GM23338 (cell line): ENCODE results near the gene SCARF1. TPM values are rescaled to one million over a fixed set of nuclear protein-coding genes. Genes with fewer than 3 reads are reported as not detected.

Source experiments
- ATAC-seq: fragments of 200-7000 bp; cut with Tn5 transposase; 3 replicates; pipeline ENCODE4 v1.9.1; 2020
- DNase-seq: peaks from one replicate; pipeline ENCODE4 v3.0.0-alpha.2; 2015; ENCODE audit warnings: low spot score
- H2AFZ ChIP-seq: fragments of 200-600 bp; sonication (generic); 2 replicates; pipeline ENCODE4 v1.8.0; 2016; ENCODE audit warnings: antibody characterized with exemption, mild to moderate bottlenecking, moderate library complexity
- H3F3A ChIP-seq: fragments of 200-600 bp; sonication (generic); replicated peaks from 2 replicates; pipeline ENCODE4 v1.8.0; 2017; ENCODE audit warnings: antibody characterized with exemption, mixed run types, low read depth
- H3K27ac ChIP-seq: fragments of 200-600 bp; sonication (generic); 2 replicates; pipeline ENCODE4 v1.6.1; 2016; ENCODE audit warnings: low read depth
- H3K27me3 ChIP-seq: fragments of 200-600 bp; sonication (generic); 2 replicates; pipeline ENCODE4 v1.8.0; 2016; ENCODE audit warnings: mild to moderate bottlenecking, mixed run types, moderate library complexity; ENCODE audit not compliant: insufficient read depth
- H3K36me3 ChIP-seq: fragments of 200-600 bp; sonication (generic); 2 replicates; pipeline ENCODE4 v1.8.0; 2016; ENCODE audit warnings: mild to moderate bottlenecking; ENCODE audit not compliant: insufficient read depth
- H3K4me1 ChIP-seq: fragments of 200-600 bp; sonication (generic); 2 replicates; pipeline ENCODE4 v1.8.0; 2016; ENCODE audit warnings: mild to moderate bottlenecking, moderate library complexity; ENCODE audit not compliant: insufficient read depth
- H3K4me2 ChIP-seq: fragments of 200-600 bp; sonication (generic); 2 replicates; pipeline ENCODE4 v1.7.1; 2017; ENCODE audit warnings: mixed run types
- H3K4me3 ChIP-seq: fragments of 200-600 bp; sonication (generic); 2 replicates; pipeline ENCODE4 v1.6.1; 2016; ENCODE audit warnings: mixed run types
- H3K79me2 ChIP-seq: fragments of 200-600 bp; sonication (generic); replicated peaks from 2 replicates; pipeline ENCODE4 v1.8.0; 2017; ENCODE audit warnings: mild to moderate bottlenecking; ENCODE audit not compliant: insufficient read depth
- H3K9me2 ChIP-seq: fragments of 200-600 bp; sonication (generic); 2 replicates; pipeline ENCODE4 v1.8.0; 2017; ENCODE audit not compliant: insufficient read depth
- H4K20me1 ChIP-seq: fragments of 200-600 bp; sonication (generic); replicated peaks from 2 replicates; pipeline ENCODE4 v1.8.0; 2017; ENCODE audit warnings: mild to moderate bottlenecking; ENCODE audit not compliant: insufficient read depth
- H3K27ac Mint-ChIP-seq: 2 replicates; pipeline ENCODE4 v1.8.0; 2020; ENCODE audit warnings: inconsistent platforms, mild to moderate bottlenecking, moderate library complexity, mixed read lengths
- H3K27me3 Mint-ChIP-seq: 3 replicates; pipeline ENCODE4 v1.8.0; 2022; ENCODE audit warnings: low read depth, mild to moderate bottlenecking, moderate library complexity, mixed read lengths, inconsistent platforms; ENCODE audit not compliant: insufficient read depth, poor library complexity
- H3K36me3 Mint-ChIP-seq: 3 replicates; pipeline ENCODE4 v1.8.0; 2021; ENCODE audit warnings: low read depth, mild to moderate bottlenecking, inconsistent platforms, moderate library complexity, mixed read lengths
- H3K4me1 Mint-ChIP-seq: 3 replicates; pipeline ENCODE4 v1.8.0; 2020; ENCODE audit warnings: mild to moderate bottlenecking, inconsistent platforms, mixed read lengths
- H3K4me3 Mint-ChIP-seq: 3 replicates; pipeline ENCODE4 v1.8.0; 2021; ENCODE audit warnings: moderate library complexity, mild to moderate bottlenecking, inconsistent platforms, mixed read lengths
- H3K9me3 Mint-ChIP-seq: 3 replicates; pipeline ENCODE4 v1.8.0; 2020; ENCODE audit warnings: moderate library complexity, mild to moderate bottlenecking, inconsistent platforms, mixed read lengths
- CREB1 ChIP-seq: fragments of 250-450 bp; sonication (Bioruptor Pico); IDR thresholded peaks from 2 replicates; pipeline ENCODE4 v1.5.0; 2020; ENCODE audit warnings: low read depth, mild to moderate bottlenecking, moderate library complexity
- EZH2 ChIP-seq: fragments of 200-600 bp; sonication (generic); IDR thresholded peaks from one replicate; pipeline ENCODE4 v1.8.0; 2017; ENCODE audit warnings: antibody characterized with exemption, mild to moderate bottlenecking, low read depth; ENCODE audit not compliant: unreplicated experiment
- NANOG ChIP-seq: IDR thresholded peaks from 2 replicates; pipeline ENCODE4 v1.6.1; 2016; ENCODE audit warnings: antibody characterized with exemption, borderline replicate concordance
- ZNF462 ChIP-seq: fragments of 250-450 bp; sonication (Bioruptor Pico); IDR thresholded peaks from 2 replicates; pipeline ENCODE4 v1.5.0; 2020; ENCODE audit warnings: mild to moderate bottlenecking, moderate library complexity
- long read RNA-seq: library from polyadenylated mRNA; unstranded; transcript quantifications from one replicate; pipeline ENCODE4 v2.0.0, GENCODE V29; 2020; ENCODE audit not compliant: unreplicated experiment
- polyA plus RNA-seq: library from polyadenylated mRNA; unstranded; fragments of >200 nt; fragmentation: Nextera tagmentation; extraction: Ambion mirVana; gene quantifications from 2 replicates; pipeline ENCODE4 v1.2.1, GENCODE V29; 2016
- total RNA-seq: library from RNA; depleted of rRNA; stranded (reverse); fragments of >200 nt; shearing (Covaris generic); gene quantifications from 2 replicates; pipeline ENCODE4 v1.2.3, GENCODE V29; 2014; rRNA removed

SCARF1 gene
- 1.0 and 1.6 TPM in 2 replicates for total RNA-seq
- polyA plus RNA-seq: 0.63 and 0.76 TPM in 2 replicates
- long read RNA-seq: 0 reads

DNA sequence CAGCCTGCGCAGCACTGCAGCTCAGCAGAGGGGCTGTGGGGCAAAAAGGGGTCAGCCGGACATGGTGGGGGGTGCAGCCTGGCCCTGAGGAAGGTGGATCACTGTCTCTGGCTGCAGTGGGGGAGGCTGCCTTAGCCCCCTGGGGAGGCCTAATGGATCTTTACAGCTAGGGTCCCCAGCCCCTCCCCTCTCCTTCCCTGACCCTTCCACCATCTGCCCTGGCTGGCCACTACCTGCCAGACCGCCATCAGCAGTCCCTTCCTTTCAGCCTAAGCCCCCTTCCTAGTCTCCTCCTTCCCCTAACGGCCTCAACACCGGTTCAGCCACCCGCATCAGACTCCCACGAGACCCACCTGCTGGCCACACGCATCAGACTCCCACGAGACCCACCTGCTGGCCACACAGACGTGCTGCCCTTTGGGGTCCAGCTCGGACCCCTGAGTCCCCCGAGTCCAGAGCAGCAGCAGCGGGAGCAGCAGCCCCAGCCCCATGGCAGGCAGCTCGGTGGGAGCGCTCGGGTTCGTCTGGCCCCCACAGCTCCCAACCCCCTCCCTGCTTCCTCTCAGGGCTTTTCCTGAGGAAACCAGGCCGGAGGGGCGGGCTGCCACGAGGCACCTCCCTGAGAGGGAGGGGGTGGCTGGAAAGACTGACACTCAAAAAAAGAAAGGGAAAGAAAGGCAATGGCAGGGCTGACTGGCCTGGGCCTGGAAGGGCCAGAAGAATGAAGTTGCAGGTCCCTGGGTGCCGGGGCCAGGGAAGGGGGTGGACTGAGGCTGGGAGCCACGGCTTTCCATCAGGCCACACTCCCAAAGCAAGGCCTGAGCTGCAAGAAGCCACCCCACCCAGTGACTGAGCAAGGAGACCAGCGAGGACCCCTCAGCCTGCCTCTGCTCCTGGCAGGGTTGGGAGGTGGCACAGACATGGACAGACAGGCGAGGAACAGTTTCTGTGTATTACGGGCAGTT is at the start of gene SCARF1:
Gene SCARF1, minus strand, starts transcription at position 526 of the 965 bp plus-strand sequence. Its CDS starts 35 bp downstream, at position 491.
- peaks cover 29% of the 10 kb centered on the region for H3K27me3 Mint-ChIP-seq
- H3K9me2 ChIP-seq: peaks cover 3% of the 10 kb centered on the region; the same call in 1 of the 2 replicates
- H4K20me1 ChIP-seq: no peaks in the 10 kb centered on the region; the same call in 1 of the 2 replicates
- DNase-seq: no peak
- H3K4me3 ChIP-seq: 0 out of 2 replicates have a peak within 1 kb of the TSS, but pooled peaks have one; percentile 17
- peaks cover 23% of the 10 kb centered on the region for H3F3A ChIP-seq
- H3K27ac Mint-ChIP-seq: no peak within 1 kb of the TSS; the same call in 1 of the 2 replicates
- no peak for ATAC-seq
- H3K79me2 ChIP-seq: no peaks in the 10 kb centered on the region
- H3K4me1 Mint-ChIP-seq: peaks cover 38% of the 10 kb centered on the region
- H3K4me2 ChIP-seq: peak within 1 kb of the TSS; percentile 51
- no peak within 1 kb of the TSS for H2AFZ ChIP-seq
- peaks cover 6% of the 10 kb centered on the region for H3K27me3 ChIP-seq
- TF ChIP-seq EZH2: no peak
- TF ChIP-seq CREB1: no peak
- TF ChIP-seq ZNF462 (CRISPR knock-in tag): no peak
- no peak for TF ChIP-seq NANOG
- peak within 1 kb of the TSS; percentile 68 for H3K4me3 Mint-ChIP-seq
- H3K27ac ChIP-seq: no peak within 1 kb of the TSS
- H3K36me3 ChIP-seq: no peaks in the 10 kb centered on the region
- H3K36me3 Mint-ChIP-seq: peaks cover under 1% of the 10 kb centered on the region; the same call in 1 of the 3 replicates
- peaks cover 3% of the 10 kb centered on the region; the same call in 1 of the 3 replicates for H3K9me3 Mint-ChIP-seq
- peaks cover 24% of the 10 kb centered on the region for H3K4me1 ChIP-seq
